ENCODE measurements around the gene TAGLN. TPM values are rescaled to one million over a fixed set of nuclear protein-coding genes. Genes with fewer than 3 reads are reported as not detected.
"Not testable (repeated sequence)": the region's sequence is repeated elsewhere in the genome, so short reads cannot be mapped to it uniquely, and the experiment has no call there.

The TAGLN gene
- total RNA-seq, 2 donors from 2014 or later: 1.5 to 5.4 TPM

GRCh38 chr11:117178210-117179034 is 20.7 kb upstream of the TAGLN start, which contains the start of gene SIDT2:
TSS of gene SIDT2 (plus strand) at chr11:117178743. CDS start at chr11:117179264, 521 bp downstream.
- Mint-ChIP-seq H3K36me3 (peaks cover 6 to 7% of the 10 kb centered on the region in 2 donors), H3K27ac (peak within 1 kb of the TSS; percentile 87 to 94), H3K9me3 (no peaks in the 10 kb centered on the region)
- ATAC-seq (peak; percentile 94 to 95), DNase-seq (ENCODE audit: low spot score in 2 of 2) (peak; percentile 80 to 83)

GRCh38 chr11:117179048-117179999 is 19.8 kb upstream of the TAGLN start:
- peak overlapping the region; percentile 87 to 91 for H3K27ac Mint-ChIP-seq
- H3K9me3 Mint-ChIP-seq: no peaks in the 10 kb centered on the region
- ATAC-seq (peak; percentile 43 to 66), DNase-seq (ENCODE audit: low spot score in 2 of 2) (peak; percentile 62 to 71)
- H3K36me3 Mint-ChIP-seq: peaks cover 6 to 7% of the 10 kb centered on the region in 2 donors

GRCh38 chr11:117180020-117180419 is 19.1 kb upstream of the TAGLN start:
- no peaks in the 10 kb centered on the region for H3K9me3 Mint-ChIP-seq
- ATAC-seq (no peak), DNase-seq (ENCODE audit: low spot score in 2 of 2) (no peak)
- peak overlapping the region; percentile 87 to 91 for H3K27ac Mint-ChIP-seq
- H3K36me3 Mint-ChIP-seq: peaks cover 6 to 7% of the 10 kb centered on the region in 2 donors

- H3K36me3 Mint-ChIP-seq: peaks cover 6 to 7% of the 10 kb centered on the region in 2 donors
- no peaks in the 10 kb centered on the region for H3K9me3 Mint-ChIP-seq
- H3K27ac Mint-ChIP-seq: peak overlapping the region; percentile 84 to 87
- ATAC-seq: peak; percentile 13 to 51
- DNase-seq (ENCODE audit: low spot score in 2 of 2): peak; percentile 51 to 65
Measured at GRCh38 chr11:117180661-117181585, 18.2 kb upstream of the TAGLN start.

GRCh38 chr11:117181586-117182550 is 17.3 kb upstream of the TAGLN start:
- no peak for DNase-seq (ENCODE audit: low spot score in 2 of 2)
- Mint-ChIP-seq H3K36me3 (peaks cover 6 to 7% of the 10 kb centered on the region in 2 donors), H3K27ac (no peak overlapping the region), H3K9me3 (no peaks in the 10 kb centered on the region)
- no peak for ATAC-seq

- Mint-ChIP-seq H3K27ac (no peak overlapping the region), H3K9me3 (no peaks in the 10 kb centered on the region), H3K36me3 (peaks cover 6 to 7% of the 10 kb centered on the region in 2 donors)
- ATAC-seq (no peak), DNase-seq (ENCODE audit: low spot score in 2 of 2) (no peak)
Measured at GRCh38 chr11:117182551-117182935, 16.6 kb upstream of the TAGLN start.

GRCh38 chr11:117183178-117183577 is 16.0 kb upstream of the TAGLN start:
- ATAC-seq; H3K36me3 Mint-ChIP-seq; H3K9me3 Mint-ChIP-seq; DNase-seq (ENCODE audit: low spot score in 2 of 2): not testable (repeated sequence)
- peak overlapping the region in 1 of 2 donors; percentile 9 for H3K27ac Mint-ChIP-seq

- Mint-ChIP-seq H3K9me3 (no peaks in the 10 kb centered on the region), H3K27ac (no peak overlapping the region)
- ATAC-seq: no peak
Measured at GRCh38 chr11:117183724-117184349, 15.3 kb upstream of the TAGLN start.

GRCh38 chr11:117185736-117186430 is 13.3 kb upstream of the TAGLN start:
- Mint-ChIP-seq H3K9me3 (no peaks in the 10 kb centered on the region), H3K36me3 (no peaks in the 10 kb centered on the region), H3K27ac (peak overlapping the region; percentile 7 to 51)
- ATAC-seq: no peak
- peak in 1 of 2 donors; percentile 16 for DNase-seq (ENCODE audit: low spot score in 2 of 2)

More at GRCh38 chr11:117183724-117184349, 15.3 kb upstream of the TAGLN start:
- DNase-seq (ENCODE audit: low spot score in 2 of 2): no peak
- peaks cover 6 to 7% of the 10 kb centered on the region in 2 donors for H3K36me3 Mint-ChIP-seq

- Mint-ChIP-seq H3K36me3 (no peaks in the 10 kb centered on the region), H3K9me3 (no peaks in the 10 kb centered on the region), H3K27ac (peak overlapping the region in 1 of 2 donors; percentile 51)
- ATAC-seq (no peak), DNase-seq (ENCODE audit: low spot score in 2 of 2) (no peak)
Measured at GRCh38 chr11:117186431-117186761, 12.8 kb upstream of the TAGLN start.

GRCh38 chr11:117187007-117187406 is 12.2 kb upstream of the TAGLN start:
- DNase-seq (ENCODE audit: low spot score in 2 of 2) (peak in 1 of 2 donors; percentile 6), ATAC-seq (no peak)
- Mint-ChIP-seq H3K27ac (peak overlapping the region in 1 of 2 donors; percentile 88), H3K9me3 (no peaks in the 10 kb centered on the region), H3K36me3 (no peaks in the 10 kb centered on the region)

GRCh38 chr11:117187428-117187798 is 11.8 kb upstream of the TAGLN start:
- peak in 1 of 2 donors; percentile 18 for DNase-seq (ENCODE audit: low spot score in 2 of 2)
- Mint-ChIP-seq H3K27ac (peak overlapping the region in 1 of 2 donors; percentile 88), H3K36me3 (no peaks in the 10 kb centered on the region), H3K9me3 (no peaks in the 10 kb centered on the region)
- no peak for ATAC-seq

GRCh38 chr11:117187799-117188481 is 11.2 kb upstream of the TAGLN start:
- no peak for ATAC-seq
- H3K27ac Mint-ChIP-seq: peak overlapping the region in 1 of 2 donors; percentile 9
- no peaks in the 10 kb centered on the region for H3K36me3 Mint-ChIP-seq
- no peaks in the 10 kb centered on the region for H3K9me3 Mint-ChIP-seq
- no peak for DNase-seq (ENCODE audit: low spot score in 2 of 2)

GRCh38 chr11:117188620-117189081 is 10.5 kb upstream of the TAGLN start:
- no peak for DNase-seq (ENCODE audit: low spot score in 2 of 2)
- Mint-ChIP-seq H3K36me3 (no peaks in the 10 kb centered on the region), H3K27ac (peak overlapping the region; percentile 9 to 45), H3K9me3 (no peaks in the 10 kb centered on the region)
- ATAC-seq: no peak

All from activated naive CD4-positive, alpha-beta T cell treated with anti-CD3 and anti-CD28 coated beads, Interleukin-2, amount 50 U/mL, for 72 hours (primary cell).